HCT116 (cell line): ENCODE measurements around the gene RAPH1. TPM values are rescaled to one million over a fixed set of nuclear protein-coding genes. Genes with fewer than 3 reads are reported as not detected.

ENCODE experiments used
- ATAC-seq: fragments of 200-7000 bp; cut with Tn5 transposase; 2 replicates; pipeline ENCODE4 v1.9.1; 2020; ENCODE audit warnings: mild to moderate bottlenecking, moderate library complexity
- BruUV-seq: library from RNA; stranded (reverse); fragments of 400-500 nt; replicated peaks from 2 replicates; lab custom pipeline; 2021; lab: Mats Ljungman, UMichigan
- CTCF ChIA-PET: fragments of 300-600 bp; sonication (Branson Sonifier 250); formaldehyde crosslinking; loops from one replicate; lab custom pipeline; 2021; ENCODE audit warnings: antibody characterized with exemption; lab: Charles Lee
- POLR2A ChIA-PET: fragments of 300-600, 350-600 bp; sonication (Branson Sonifier 250); formaldehyde crosslinking; loops from one replicate; lab custom pipeline; 2021; ENCODE audit warnings: antibody characterized with exemption; lab: Charles Lee
- RAD21 ChIA-PET, 2 experiments: fragments of 300-600 bp; sonication (Branson Sonifier 250); formaldehyde crosslinking; loops; one replicate each; lab custom pipeline; 2023; ENCODE audit warnings: low total read pairs in 2 of 2; ENCODE audit not compliant: uncharacterized antibody in 2 of 2, unreplicated experiment in 2 of 2, low non-redundant PET in 1 of 2; lab: Charles Lee
- DNase-seq: peaks from one replicate; pipeline ENCODE4 v3.0.0-alpha.2; 2010; ENCODE audit warnings: low read depth, low spot score
- H2AFZ ChIP-seq: fragments of 200-600 bp; shearing (Covaris generic), sonication (generic); 2 replicates; pipeline ENCODE4 v1.6.1; 2017; ENCODE audit warnings: low read depth, mixed run types, mixed read lengths, antibody characterized with exemption, low read length; ENCODE audit not compliant: poor library complexity, severe bottlenecking
- H3K27ac ChIP-seq: 2 replicates; pipeline ENCODE4 v1.5.1; 2012; ENCODE audit warnings: low read depth, low read length
- H3K27me3 ChIP-seq: fragments of 200-600 bp; sonication (generic); 2 replicates; pipeline ENCODE4 v1.6.1; 2016; ENCODE audit warnings: mixed run types, low read length, mixed read lengths; ENCODE audit not compliant: insufficient read depth
- H3K36me3 ChIP-seq, 2 experiments: fragments of 200-500 bp in 1 of 2; fragments of 200-600 bp in 1 of 2; sonication (Bioruptor generic) in 1 of 2; sonication (generic) in 1 of 2; 2 replicates each; pipeline versions ENCODE4 v1.5.1 to v1.6.1; 2014 to 2016; ENCODE audit warnings: low read length in 2 of 2, inconsistent platforms in 1 of 2, mixed read lengths in 1 of 2, mixed run types in 1 of 2; ENCODE audit not compliant: insufficient read depth in 2 of 2, control insufficient read depth in 1 of 2
- H3K4me1 ChIP-seq, 2 experiments: fragments of 200-600 bp in 1 of 2; sonication (generic) in 1 of 2; 2 replicates each; pipeline versions ENCODE4 v1.5.1 to v1.6.1; 2012 to 2017; ENCODE audit warnings: low read length in 2 of 2, inconsistent platforms in 1 of 2, mild to moderate bottlenecking in 1 of 2, mixed read lengths in 1 of 2, mixed run types in 1 of 2, moderate library complexity in 1 of 2; ENCODE audit not compliant: insufficient read depth in 2 of 2, control insufficient read depth in 1 of 2
- H3K4me2 ChIP-seq: fragments of 200-600 bp; sonication (generic); 2 replicates; pipeline ENCODE4 v1.6.1; 2017; ENCODE audit warnings: mixed run types, low read length, mixed read lengths
- H3K4me3 ChIP-seq, 2 experiments: fragments of 200-600 bp in 1 of 2; sonication (generic) in 1 of 2; replicated peaks in 1 of 2; 2 replicates each; pipeline ENCODE4 v1.5.1; 2011 to 2016; ENCODE audit warnings: low read length in 2 of 2, control low read depth in 1 of 2, low read depth in 1 of 2, mild to moderate bottlenecking in 1 of 2, mixed read lengths in 1 of 2, mixed run types in 1 of 2
- H3K79me2 ChIP-seq: fragments of 200-600 bp; sonication (generic); 2 replicates; pipeline ENCODE4 v1.6.1; 2017; ENCODE audit warnings: mild to moderate bottlenecking, mixed run types, low read length, moderate library complexity, mixed read lengths; ENCODE audit not compliant: insufficient read depth
- H3K9ac ChIP-seq: fragments of 200-600 bp; sonication (generic); 2 replicates; pipeline ENCODE4 v1.6.1; 2016; ENCODE audit warnings: low read length, mixed read lengths
- H3K9me2 ChIP-seq: fragments of 200-600 bp; sonication (generic), shearing (Covaris generic); 2 replicates; pipeline ENCODE4 v1.6.1; 2017; ENCODE audit warnings: mixed run types, mild to moderate bottlenecking, moderate library complexity; ENCODE audit not compliant: insufficient read depth
- H3K9me3 ChIP-seq, 2 experiments: fragments of 200-500 bp in 1 of 2; fragments of 200-600 bp in 1 of 2; sonication (Bioruptor generic) in 1 of 2; sonication (generic) in 1 of 2; 2 replicates each; pipeline ENCODE4 v1.6.1; 2014 to 2017; ENCODE audit warnings: low read length in 2 of 2, mixed read lengths in 2 of 2, inconsistent platforms in 1 of 2, low read depth in 1 of 2, mild to moderate bottlenecking in 1 of 2, mixed run types in 1 of 2, moderate library complexity in 1 of 2; ENCODE audit not compliant: control insufficient read depth in 1 of 2, insufficient read depth in 1 of 2
- H4K20me1 ChIP-seq: fragments of 200-600 bp; sonication (generic), shearing (Covaris generic); 2 replicates; pipeline ENCODE4 v1.6.1; 2017; ENCODE audit warnings: mixed run types, mild to moderate bottlenecking, moderate library complexity; ENCODE audit not compliant: insufficient read depth
- CBX3 ChIP-seq: IDR thresholded peaks from 2 replicates; pipeline ENCODE4 v1.6.1; 2012; ENCODE audit warnings: low read depth
- CEBPB ChIP-seq: IDR thresholded peaks from 2 replicates; pipeline ENCODE4 v1.6.1; 2012; ENCODE audit warnings: low read depth
- EGR1 ChIP-seq: IDR thresholded peaks from 2 replicates; pipeline ENCODE4 v1.6.1; 2012; ENCODE audit warnings: low read depth
- ELF1 ChIP-seq: IDR thresholded peaks from 2 replicates; pipeline ENCODE4 v1.6.1; 2012; ENCODE audit warnings: low read depth, borderline replicate concordance
- EZH2phosphoT487 ChIP-seq: fragments of 200-600 bp; IDR thresholded peaks from 2 replicates; pipeline ENCODE4 v1.6.1; 2018; ENCODE audit warnings: antibody characterized with exemption, borderline replicate concordance
- RAD21 ChIP-seq: IDR thresholded peaks from 2 replicates; pipeline ENCODE4 v1.6.1; 2012; ENCODE audit warnings: low read depth, mild to moderate bottlenecking
- intact Hi-C: fragments of 100-400 bp; cut with micrococcal nuclease; formaldehyde crosslinking; loops from 2 replicates; pipeline ENCODE4 v1.10.0; 2022
- total RNA-seq: library from RNA; stranded (reverse); gene quantifications from one replicate; pipeline ENCODE4 v1.2.1, GENCODE V29; 2021; ENCODE audit not compliant: unreplicated experiment
- TF ChIP-seq, protein P1 (sequence below): IDR thresholded peaks from 2 replicates; pipeline ENCODE4 v1.6.1; 2012; ENCODE audit warnings: low read depth
- TF ChIP-seq, protein P2 (sequence below): IDR thresholded peaks from 2 replicates; pipeline ENCODE4 v1.6.1; 2011; ENCODE audit warnings: mild to moderate bottlenecking, low read length, moderate library complexity; ENCODE audit not compliant: insufficient replicate concordance; ENCODE audit errors: extremely low read depth
- TF ChIP-seq, protein P3 (sequence below): IDR thresholded peaks from 2 replicates; pipeline ENCODE4 v1.6.1; 2012

Gene RAPH1
- total RNA-seq, 1 experiment from 2014 or later = 22.3 TPM

DNA sequence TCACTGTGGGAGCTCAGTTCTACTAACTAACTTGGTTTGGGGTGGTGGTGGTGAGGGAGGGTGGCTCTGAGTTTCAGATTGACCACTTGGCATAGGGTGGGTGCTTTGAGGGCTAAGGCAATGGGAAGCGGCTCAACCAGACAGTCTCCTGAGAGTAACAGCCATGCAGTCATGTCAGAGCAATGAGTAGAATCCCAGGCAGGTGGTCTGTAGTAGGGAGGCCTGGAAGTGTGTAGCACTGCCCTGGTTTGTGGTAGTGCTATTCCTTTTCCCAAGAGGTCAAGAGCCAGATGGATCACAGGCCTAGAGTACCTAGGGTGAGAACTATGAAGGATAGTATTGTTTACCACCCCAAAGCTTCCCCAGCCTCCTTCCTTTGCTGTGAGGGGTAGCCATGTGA, 18.7 kb upstream of the RAPH1 start (continued):
- TF ChIP-seq, protein P1, sequence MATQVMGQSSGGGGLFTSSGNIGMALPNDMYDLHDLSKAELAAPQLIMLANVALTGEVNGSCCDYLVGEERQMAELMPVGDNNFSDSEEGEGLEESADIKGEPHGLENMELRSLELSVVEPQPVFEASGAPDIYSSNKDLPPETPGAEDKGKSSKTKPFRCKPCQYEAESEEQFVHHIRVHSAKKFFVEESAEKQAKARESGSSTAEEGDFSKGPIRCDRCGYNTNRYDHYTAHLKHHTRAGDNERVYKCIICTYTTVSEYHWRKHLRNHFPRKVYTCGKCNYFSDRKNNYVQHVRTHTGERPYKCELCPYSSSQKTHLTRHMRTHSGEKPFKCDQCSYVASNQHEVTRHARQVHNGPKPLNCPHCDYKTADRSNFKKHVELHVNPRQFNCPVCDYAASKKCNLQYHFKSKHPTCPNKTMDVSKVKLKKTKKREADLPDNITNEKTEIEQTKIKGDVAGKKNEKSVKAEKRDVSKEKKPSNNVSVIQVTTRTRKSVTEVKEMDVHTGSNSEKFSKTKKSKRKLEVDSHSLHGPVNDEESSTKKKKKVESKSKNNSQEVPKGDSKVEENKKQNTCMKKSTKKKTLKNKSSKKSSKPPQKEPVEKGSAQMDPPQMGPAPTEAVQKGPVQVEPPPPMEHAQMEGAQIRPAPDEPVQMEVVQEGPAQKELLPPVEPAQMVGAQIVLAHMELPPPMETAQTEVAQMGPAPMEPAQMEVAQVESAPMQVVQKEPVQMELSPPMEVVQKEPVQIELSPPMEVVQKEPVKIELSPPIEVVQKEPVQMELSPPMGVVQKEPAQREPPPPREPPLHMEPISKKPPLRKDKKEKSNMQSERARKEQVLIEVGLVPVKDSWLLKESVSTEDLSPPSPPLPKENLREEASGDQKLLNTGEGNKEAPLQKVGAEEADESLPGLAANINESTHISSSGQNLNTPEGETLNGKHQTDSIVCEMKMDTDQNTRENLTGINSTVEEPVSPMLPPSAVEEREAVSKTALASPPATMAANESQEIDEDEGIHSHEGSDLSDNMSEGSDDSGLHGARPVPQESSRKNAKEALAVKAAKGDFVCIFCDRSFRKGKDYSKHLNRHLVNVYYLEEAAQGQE = no peak
- TF ChIP-seq, protein P2, sequence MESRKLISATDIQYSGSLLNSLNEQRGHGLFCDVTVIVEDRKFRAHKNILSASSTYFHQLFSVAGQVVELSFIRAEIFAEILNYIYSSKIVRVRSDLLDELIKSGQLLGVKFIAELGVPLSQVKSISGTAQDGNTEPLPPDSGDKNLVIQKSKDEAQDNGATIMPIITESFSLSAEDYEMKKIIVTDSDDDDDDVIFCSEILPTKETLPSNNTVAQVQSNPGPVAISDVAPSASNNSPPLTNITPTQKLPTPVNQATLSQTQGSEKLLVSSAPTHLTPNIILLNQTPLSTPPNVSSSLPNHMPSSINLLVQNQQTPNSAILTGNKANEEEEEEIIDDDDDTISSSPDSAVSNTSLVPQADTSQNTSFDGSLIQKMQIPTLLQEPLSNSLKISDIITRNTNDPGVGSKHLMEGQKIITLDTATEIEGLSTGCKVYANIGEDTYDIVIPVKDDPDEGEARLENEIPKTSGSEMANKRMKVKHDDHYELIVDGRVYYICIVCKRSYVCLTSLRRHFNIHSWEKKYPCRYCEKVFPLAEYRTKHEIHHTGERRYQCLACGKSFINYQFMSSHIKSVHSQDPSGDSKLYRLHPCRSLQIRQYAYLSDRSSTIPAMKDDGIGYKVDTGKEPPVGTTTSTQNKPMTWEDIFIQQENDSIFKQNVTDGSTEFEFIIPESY = no peak
- no peak for TF ChIP-seq RAD21
- TF ChIP-seq CBX3 = no peak
- TF ChIP-seq, protein P3, sequence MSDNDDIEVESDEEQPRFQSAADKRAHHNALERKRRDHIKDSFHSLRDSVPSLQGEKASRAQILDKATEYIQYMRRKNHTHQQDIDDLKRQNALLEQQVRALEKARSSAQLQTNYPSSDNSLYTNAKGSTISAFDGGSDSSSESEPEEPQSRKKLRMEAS = no peak
- no peak for TF ChIP-seq EZH2phosphoT487

DNA sequence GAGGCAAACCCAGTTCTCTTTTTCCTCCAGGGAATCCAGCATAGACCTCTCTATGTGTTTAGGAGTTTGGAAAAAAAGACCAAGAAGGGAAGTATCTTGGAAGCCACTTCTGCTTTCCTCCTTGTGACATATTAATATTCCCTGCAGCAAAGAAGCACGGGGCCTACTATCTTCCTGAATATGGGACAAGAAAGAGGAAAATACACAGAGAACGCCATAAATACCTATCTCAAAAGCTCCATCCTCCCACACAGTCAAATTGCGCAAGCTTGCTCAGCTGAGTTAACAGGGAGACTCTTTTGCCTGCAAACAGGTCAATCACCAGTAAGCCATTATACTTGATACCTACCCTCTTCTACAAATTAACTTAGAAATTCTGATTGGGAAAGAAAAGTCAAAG, 16.7 kb upstream of the RAPH1 start:
- Histone ChIP-seq H4K20me1 (no peaks in the 10 kb centered on the region), H3K9me3 (no peaks in the 10 kb centered on the region), H3K9ac (no peak overlapping the region), H3K27me3 (no peaks in the 10 kb centered on the region), H3K9me2 (no peaks in the 10 kb centered on the region), H3K4me3 (no peak overlapping the region), H3K4me1 (no peaks in the 10 kb centered on the region)
- intact Hi-C loops = no loop called here
- DNase-seq (no peak), ATAC-seq (no peak)
- ChIA-PET CTCF (no interaction called here), POLR2A (no interaction called here)
- no peak for TF ChIP-seq EZH2phosphoT487
- TF ChIP-seq, protein P2 = no peak
- peak; percentile 47 for TF ChIP-seq EGR1
- TF ChIP-seq CEBPB = peak; percentile 83
- TF ChIP-seq, protein P1 = no peak
- TF ChIP-seq ELF1 = no peak
- TF ChIP-seq, all 23 proteins: peak for 2
- Histone ChIP-seq H3K36me3 (no peaks in the 10 kb centered on the region), H2AFZ (no peak overlapping the region), H3K79me2 (no peaks in the 10 kb centered on the region), H3K27ac (no peak overlapping the region), H3K4me2 (no peak overlapping the region)
- no TSS peak for BruUV-seq
- RAD21 ChIA-PET = no interaction called here
